ENCODE results near the gene MGMT. TPM values are rescaled to one million over a fixed set of nuclear protein-coding genes. Genes with fewer than 3 reads are reported as not detected.
A peak's percentile ranks its signal among the peaks of the same experiment; 100 is the strongest.

Gene MGMT
- total RNA-seq, 8 experiments from 2014 or later = 11.4 to 25.8 (median 18.2) TPM

DNA sequence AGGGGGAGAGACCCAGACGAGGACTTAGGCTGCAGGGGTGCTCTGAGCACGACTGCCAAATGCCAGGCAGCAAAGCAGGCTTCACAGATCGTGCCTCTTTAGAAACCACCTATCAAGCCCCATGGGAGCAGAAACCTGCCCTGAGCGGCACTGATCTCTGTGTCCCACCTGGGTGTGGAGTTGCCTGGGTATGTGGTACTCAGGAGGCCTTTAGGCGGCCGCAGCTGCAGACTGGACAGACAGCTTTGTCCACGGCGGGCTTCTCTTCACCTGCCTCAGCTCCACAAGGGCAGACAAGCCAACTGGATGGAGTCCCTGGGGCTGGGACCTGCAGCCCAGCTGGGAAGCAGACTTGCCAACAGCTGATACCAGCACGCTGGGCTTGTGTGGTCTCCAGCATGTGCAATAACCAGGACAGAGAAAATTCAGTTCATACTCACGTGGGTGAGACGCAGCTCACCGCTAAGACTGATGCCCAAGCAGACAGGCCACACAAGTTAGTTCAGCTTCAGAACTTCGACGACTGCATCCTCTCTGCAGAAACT is 333.8 kb downstream of the MGMT start:
- peak in 1 of 8 experiments; percentile 41 for ATAC-seq (replicated peaks in 6 of 8)
- Histone ChIP-seq H3K4me1 (replicated peaks in 1 of 2) (peaks cover 6 to 7% of the 10 kb centered on the region in 2 donors), H3K27ac (no peak overlapping the region), H3K4me3 (no peak overlapping the region)
- 0 to 94% (median 12%) methylated on average over 3 to 8 of the region's 14 CpGs; no CpG with 5 or more reads in 3 of the 10 experiments for WGBS, 10 experiments
- in situ Hi-C loops (cut with MboI; ENCODE audit: low pct_unique_long_range_greater_than_20kb in 2 of 9, low sequenced_read_pairs in 9 of 9, unreplicated experiment in 9 of 9) = no loop called here

DNA sequence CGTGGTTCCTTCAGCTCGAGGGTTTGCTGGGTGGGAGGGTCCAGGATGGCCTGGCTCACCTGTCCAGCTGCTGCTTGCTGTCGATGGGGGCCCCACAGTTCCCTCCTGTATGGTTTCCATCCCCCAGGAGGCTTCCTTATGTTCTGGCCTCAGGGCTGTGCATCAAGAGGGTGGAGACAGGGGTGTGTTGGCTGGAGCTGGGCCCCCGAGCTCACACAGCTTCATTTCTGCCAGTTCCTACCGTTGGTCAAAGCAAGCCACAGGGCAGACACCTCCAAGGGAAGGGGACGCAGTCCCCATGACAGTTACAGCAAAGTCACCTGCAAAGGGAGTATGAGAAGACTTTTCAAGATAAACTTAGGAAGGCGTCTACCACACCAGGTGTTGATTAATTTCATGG is 340.2 kb downstream of the MGMT start:
- in situ Hi-C loops (cut with MboI; ENCODE audit: low pct_unique_long_range_greater_than_20kb in 2 of 9, low sequenced_read_pairs in 9 of 9, unreplicated experiment in 9 of 9) = no loop called here
- H3K4me1 ChIP-seq (replicated peaks in 1 of 2) = peaks cover 24 to 28% of the 10 kb centered on the region in 2 donors
- H3K27ac ChIP-seq = no peak overlapping the region
- ATAC-seq (replicated peaks in 6 of 8) = no peak
- WGBS, 10 experiments = 0 to 100% (median 38%) methylated on average over 1 to 5 of the region's 7 CpGs; no CpG with 5 or more reads in 4 of the 10 experiments
- no peak overlapping the region for H3K4me3 ChIP-seq

DNA sequence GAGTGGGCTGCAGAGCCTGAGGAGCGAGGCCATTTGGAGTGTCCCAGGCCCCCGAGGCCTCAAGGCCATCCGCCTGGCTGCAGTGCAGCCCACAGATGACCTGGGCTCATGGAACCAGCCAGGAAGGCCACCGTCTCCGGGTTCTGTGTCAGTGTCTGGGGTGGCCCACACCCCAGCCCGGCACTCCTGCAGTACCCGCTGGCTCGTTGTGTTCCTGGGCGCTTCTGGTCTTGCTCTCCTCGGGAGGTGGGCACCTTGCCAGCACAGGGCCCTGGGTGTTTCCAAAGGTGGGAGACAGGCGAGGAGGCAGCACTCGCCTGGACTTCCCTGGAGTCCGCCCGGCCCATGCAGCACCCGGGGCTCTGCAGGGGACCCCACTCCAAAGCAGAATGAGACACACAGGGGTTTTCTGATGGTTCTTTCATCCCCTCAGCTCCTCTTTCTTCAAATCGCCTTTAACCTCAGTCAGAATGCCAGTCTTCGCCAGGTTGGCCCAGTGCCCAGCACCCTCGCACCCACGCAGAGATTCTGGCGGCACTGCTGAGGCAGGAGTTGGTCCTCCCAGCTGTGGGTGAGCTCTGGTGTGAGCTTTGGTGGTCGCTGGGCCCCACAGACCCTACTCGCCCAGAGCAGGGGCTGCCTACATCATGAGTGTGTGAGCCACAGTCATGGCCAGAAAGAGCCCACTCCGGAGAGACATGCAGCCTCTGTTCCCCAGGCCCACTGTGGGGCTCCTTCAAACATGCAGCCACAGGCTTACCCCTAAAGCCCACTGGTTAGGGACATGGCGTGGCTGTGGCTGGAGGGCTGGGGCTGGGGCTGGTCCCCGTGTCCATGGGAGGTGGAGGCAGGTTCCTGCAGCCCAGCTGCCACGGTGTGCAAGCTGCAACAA is 341.3 kb downstream of the MGMT start:
- peaks cover 29 to 32% of the 10 kb centered on the region in 2 donors for H3K4me1 ChIP-seq (replicated peaks in 1 of 2)
- in situ Hi-C loops (cut with MboI; ENCODE audit: low pct_unique_long_range_greater_than_20kb in 2 of 9, low sequenced_read_pairs in 9 of 9, unreplicated experiment in 9 of 9) = no loop called here
- ATAC-seq (replicated peaks in 6 of 8) = peak in 1 of 8 experiments; percentile 9
- H3K27ac ChIP-seq = no peak overlapping the region
- no peak overlapping the region for H3K4me3 ChIP-seq
- 0 to 97% (median 79%) methylated on average over 1 to 10 of the region's 26 CpGs; no CpG with 5 or more reads in 2 of the 10 experiments for WGBS, 10 experiments

DNA sequence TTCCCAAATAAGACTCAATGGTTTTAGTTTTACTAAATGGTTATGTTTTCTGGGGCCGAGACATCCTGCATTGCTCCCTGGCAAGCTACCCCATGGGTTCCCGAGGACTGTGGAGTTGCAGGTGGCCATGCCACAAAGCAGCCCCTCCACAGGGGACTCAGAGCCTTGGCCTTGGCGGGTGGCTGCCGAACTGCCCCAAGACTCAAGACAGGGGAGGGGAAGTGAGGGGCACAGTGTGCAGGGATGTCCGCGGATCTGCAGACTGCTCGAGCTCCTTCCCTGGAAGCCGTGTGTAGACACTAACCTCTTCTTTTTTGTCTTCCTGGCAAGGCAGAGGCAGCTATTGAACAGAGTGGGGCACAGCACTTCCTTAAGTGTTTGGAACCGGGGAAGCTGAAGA is 342.4 kb downstream of the MGMT start:
- Histone ChIP-seq H3K4me3 (no peak overlapping the region), H3K27ac (no peak overlapping the region), H3K4me1 (replicated peaks in 1 of 2) (peaks cover 29 to 32% of the 10 kb centered on the region in 2 donors)
- peak in 4 of 8 experiments; percentile 14 to 26 (median 19) for ATAC-seq (replicated peaks in 6 of 8)
- 27 to 100% (median 81%) methylated on average over 1 to 6 of the region's 9 CpGs; no CpG with 5 or more reads in 1 of the 10 experiments for WGBS, 10 experiments
- in situ Hi-C loops (cut with MboI; ENCODE audit: low pct_unique_long_range_greater_than_20kb in 2 of 9, low sequenced_read_pairs in 9 of 9, unreplicated experiment in 9 of 9) = no loop called here

DNA sequence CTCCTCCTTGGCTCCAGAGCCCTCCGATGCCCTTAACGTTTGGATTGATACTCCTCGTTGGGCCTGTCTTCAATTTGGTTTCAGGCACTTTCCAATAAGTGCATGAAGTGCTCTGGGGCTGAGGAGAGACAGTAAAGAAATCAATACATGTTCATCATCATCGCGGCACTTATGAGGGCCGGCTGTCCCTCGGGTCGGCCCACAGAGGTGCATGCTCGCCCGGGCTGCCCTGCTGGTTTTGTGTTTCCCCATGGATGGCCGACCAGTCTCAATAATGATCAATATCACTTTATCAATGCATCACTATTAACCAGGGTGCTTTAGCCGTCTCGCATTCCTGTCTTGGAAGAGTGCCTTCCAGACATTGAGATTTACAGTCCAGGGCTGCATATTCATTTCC is 342.8 kb downstream of the MGMT start:
- H3K4me3 ChIP-seq = no peak overlapping the region
- 26 to 100% (median 55%) methylated on average over 1 to 11 of the region's 13 CpGs; no CpG with 5 or more reads in 3 of the 10 experiments for WGBS, 10 experiments
- in situ Hi-C loops (cut with MboI; ENCODE audit: low pct_unique_long_range_greater_than_20kb in 2 of 9, low sequenced_read_pairs in 9 of 9, unreplicated experiment in 9 of 9) = no loop called here
- ATAC-seq (replicated peaks in 6 of 8) = peak in 2 of 8 experiments; percentile 14 to 31
- H3K4me1 ChIP-seq (replicated peaks in 1 of 2) = peaks cover 29 to 32% of the 10 kb centered on the region in 2 donors
- H3K27ac ChIP-seq = no peak overlapping the region

DNA sequence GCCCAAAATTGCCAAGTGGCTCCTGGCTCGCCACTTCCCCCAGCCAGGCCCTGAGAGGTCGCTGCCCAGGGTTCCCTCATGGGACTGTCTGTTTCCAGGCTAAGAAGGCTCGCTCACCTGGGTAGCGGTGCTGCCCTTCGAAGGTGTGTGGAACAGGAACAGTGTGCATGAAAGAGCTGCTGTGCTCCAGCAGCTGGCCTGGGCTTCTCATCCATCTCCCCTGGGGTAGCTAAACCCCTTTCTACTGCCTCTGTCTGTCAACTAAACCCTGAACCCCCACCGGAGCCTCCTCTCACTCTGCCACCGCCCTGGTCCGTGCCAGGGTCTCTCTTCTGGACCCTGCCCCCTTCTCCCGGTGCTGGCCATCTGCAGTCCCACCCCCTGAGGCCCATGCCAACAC is 344.2 kb downstream of the MGMT start:
- H3K4me1 ChIP-seq (replicated peaks in 1 of 2) = peaks cover 29 to 32% of the 10 kb centered on the region in 2 donors
- peak overlapping the region in 1 of 2 donors; percentile 50 for H3K27ac ChIP-seq
- no peak for ATAC-seq (replicated peaks in 6 of 8)
- no peak overlapping the region for H3K4me3 ChIP-seq
- in situ Hi-C loops (cut with MboI; ENCODE audit: low pct_unique_long_range_greater_than_20kb in 2 of 9, low sequenced_read_pairs in 9 of 9, unreplicated experiment in 9 of 9) = no loop called here
- WGBS, 10 experiments = 100% methylated on average over 1 of the region's 9 CpGs; no CpG with 5 or more reads in 9 of the 10 experiments

DNA sequence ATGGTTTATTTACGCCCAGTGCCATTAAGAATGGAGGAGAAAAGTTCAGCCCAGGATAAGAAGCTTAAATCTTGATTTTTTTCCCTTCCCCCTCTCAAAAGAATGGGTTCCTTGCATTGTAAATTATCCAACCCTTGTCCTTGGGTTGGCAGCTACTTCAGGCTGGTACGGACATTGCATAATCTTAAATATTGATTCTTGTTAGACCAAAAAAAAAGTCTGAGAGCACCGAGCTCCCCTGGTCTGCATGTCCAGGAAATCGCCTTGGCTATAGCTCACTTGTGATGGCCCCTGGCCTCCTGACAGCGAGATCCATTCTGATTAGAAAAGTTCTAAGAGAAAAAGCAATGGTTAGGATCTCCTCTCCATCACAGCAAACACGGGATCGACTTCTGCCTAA is 345.4 kb downstream of the MGMT start:
- Histone ChIP-seq H3K4me1 (replicated peaks in 1 of 2) (peaks cover 29 to 32% of the 10 kb centered on the region in 2 donors), H3K4me3 (no peak overlapping the region), H3K27ac (no peak overlapping the region)
- peak in 2 of 8 experiments; percentile 24 to 47 for ATAC-seq (replicated peaks in 6 of 8)
- WGBS, 10 experiments = 0 to 100% (median 60%) methylated on average over 1 to 6 of the region's 7 CpGs; no CpG with 5 or more reads in 2 of the 10 experiments
- in situ Hi-C loops (cut with MboI; ENCODE audit: low pct_unique_long_range_greater_than_20kb in 2 of 9, low sequenced_read_pairs in 9 of 9, unreplicated experiment in 9 of 9) = no loop called here

DNA sequence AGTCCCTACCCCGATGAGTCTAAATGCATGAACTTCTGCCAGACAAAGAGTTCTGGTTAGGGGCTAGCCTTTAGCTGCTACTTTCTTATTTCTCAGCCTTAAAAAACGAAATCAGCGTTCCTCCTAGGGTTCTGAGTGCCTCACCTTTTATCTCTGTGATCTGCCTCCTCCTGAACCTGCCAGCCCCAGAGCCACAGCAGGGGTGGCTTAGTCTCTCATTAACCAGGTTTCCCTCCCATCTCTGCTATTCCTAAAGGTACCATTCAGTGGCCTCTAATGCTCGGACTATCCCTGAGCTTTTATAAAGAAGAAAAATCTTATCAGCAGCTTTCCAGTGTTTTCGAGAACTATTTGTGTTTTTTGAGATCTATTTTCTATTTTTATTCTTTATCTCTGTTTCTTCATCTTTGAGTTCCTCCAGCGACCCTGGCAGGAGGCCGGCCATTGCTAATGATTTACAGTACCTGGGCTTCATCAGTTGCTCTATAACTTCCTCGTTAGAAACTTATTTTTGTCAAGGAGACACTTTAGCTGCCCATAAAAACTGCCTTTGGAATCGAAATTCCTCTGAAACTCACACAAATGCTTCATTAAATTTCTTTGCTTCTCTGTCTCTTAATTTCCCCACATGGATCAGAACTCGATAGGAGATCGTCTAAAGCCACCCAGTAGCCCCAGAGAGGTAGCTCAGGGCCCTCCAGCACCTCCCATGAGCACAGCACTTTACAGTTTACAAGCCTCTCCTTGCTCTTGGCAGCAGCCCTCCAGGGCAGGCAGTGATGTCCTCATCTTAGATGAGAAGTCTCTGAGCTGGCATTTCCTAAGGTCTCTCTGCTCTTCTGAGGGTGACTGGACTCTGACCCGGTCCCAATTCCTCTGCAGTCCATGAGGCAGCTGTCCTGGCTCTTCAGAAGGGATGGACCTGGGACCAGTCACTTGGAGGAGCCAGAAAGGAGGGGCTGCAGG is 347.9 kb downstream of the MGMT start:
- Histone ChIP-seq H3K4me3 (no peak overlapping the region), H3K4me1 (replicated peaks in 1 of 2) (peaks cover 20% of the 10 kb centered on the region in 2 donors), H3K27ac (no peak overlapping the region)
- in situ Hi-C loops (cut with MboI; ENCODE audit: low pct_unique_long_range_greater_than_20kb in 2 of 9, low sequenced_read_pairs in 9 of 9, unreplicated experiment in 9 of 9) = no loop called here
- 3 to 81% (median 71%) methylated on average over 4 to 11 of the region's 12 CpGs for WGBS, 10 experiments
- ATAC-seq (replicated peaks in 6 of 8) = no peak

DNA sequence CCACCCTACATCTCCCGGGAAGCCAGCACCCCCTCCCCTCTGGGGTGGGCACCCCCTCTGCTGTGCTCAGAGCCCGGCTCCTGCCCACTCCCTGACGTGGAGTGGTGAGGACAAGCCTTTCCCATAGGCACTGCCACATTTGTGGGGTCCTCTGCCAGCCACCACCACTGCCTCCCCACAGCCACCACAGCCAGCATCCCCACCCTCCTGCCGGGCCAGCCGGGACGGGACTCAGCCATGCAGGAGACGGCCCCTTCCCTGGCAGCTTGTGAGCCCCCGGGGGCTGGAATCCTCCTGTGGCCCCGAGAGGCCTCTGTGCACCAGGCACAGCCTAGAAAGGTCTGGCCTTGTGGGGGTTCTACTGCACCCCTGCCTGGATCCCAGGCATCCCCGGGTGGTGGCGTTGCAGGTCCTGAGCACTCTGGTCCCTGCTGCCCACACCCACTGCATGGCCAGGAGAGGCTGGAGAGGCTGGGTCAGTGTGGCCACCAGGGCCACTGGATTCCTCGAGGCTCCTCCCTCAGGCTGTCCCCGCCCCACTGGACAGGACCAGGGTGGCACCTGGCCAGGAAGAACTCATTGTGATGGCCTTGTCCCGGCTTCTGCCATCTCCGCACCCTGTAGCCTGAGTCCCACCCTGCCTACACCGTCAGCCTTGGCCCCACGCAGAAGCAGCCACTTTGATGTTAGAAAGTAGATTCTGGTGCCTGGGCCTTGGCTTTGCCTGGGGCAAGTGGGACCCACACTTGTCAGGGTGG is 349.0 kb downstream of the MGMT start:
- in situ Hi-C loops (cut with MboI; ENCODE audit: low pct_unique_long_range_greater_than_20kb in 2 of 9, low sequenced_read_pairs in 9 of 9, unreplicated experiment in 9 of 9) = no loop called here
- WGBS, 10 experiments = 100% methylated on average over 2 of the region's 17 CpGs; no CpG with 5 or more reads in 9 of the 10 experiments
- no peak for ATAC-seq (replicated peaks in 6 of 8)

DNA sequence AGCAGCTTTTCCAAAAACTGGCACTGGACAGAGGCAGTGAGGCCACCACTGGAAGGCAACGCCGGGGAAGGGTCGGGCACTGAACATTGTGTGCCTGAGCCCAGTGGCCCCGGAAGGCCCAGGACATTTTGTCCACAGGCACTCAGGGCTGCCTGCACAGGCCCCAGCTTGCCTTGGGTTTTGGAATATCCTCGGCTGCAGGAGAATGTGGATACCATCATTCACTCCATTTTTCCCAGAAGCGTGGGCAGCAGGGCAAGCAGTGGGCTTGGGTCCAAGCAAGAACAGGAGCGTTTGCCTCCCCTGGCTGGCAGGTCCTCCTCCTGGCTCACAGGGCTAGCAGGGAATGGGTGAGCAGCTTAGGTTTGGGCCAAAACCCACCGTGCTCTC is 349.6 kb downstream of the MGMT start:
- H3K4me3 ChIP-seq = no peak overlapping the region
- H3K27ac ChIP-seq = no peak overlapping the region
- WGBS, 10 experiments = 37 to 100% (median 88%) methylated on average over 1 to 6 of the region's 8 CpGs; no CpG with 5 or more reads in 3 of the 10 experiments
- peaks cover 9 to 11% of the 10 kb centered on the region in 2 donors for H3K4me1 ChIP-seq (replicated peaks in 1 of 2)
- no peak for ATAC-seq (replicated peaks in 6 of 8)
- in situ Hi-C loops (cut with MboI; ENCODE audit: low pct_unique_long_range_greater_than_20kb in 2 of 9, low sequenced_read_pairs in 9 of 9, unreplicated experiment in 9 of 9) = no loop called here

More for the DNA sequence above, 349.0 kb downstream of the MGMT start:
- Histone ChIP-seq H3K4me1 (replicated peaks in 1 of 2) (peaks cover 12 to 16% of the 10 kb centered on the region in 2 donors), H3K4me3 (no peak overlapping the region), H3K27ac (no peak overlapping the region)
